Prostate gland (tissue), 2 donors: ENCODE results near the gene MSANTD2. TPM values are rescaled to one million over a fixed set of nuclear protein-coding genes. Genes with fewer than 3 reads are reported as not detected.
A peak's percentile ranks its signal among the peaks of the same experiment; 100 is the strongest.

Experiments
- DNase-seq: peaks from one replicate; pipeline ENCODE4 v3.0.0-alpha.2; 2019; ENCODE audit warnings: low spot score
- H3K27ac ChIP-seq, 2 donors: fragments of 200-600 bp; sonication (generic); 2 replicates each; pipeline ENCODE4 v1.5.1; 2017 to 2019
- H3K27me3 ChIP-seq: fragments of 200-600 bp; sonication (generic); replicated peaks from 2 replicates; pipeline ENCODE4 v1.5.1; 2019; ENCODE audit not compliant: insufficient read depth
- H3K36me3 ChIP-seq, 2 donors: fragments of 200-600 bp; sonication (generic); 1 replicate in 1 of 2; 2 replicates in 1 of 2; pipeline versions ENCODE4 v1.5.1 to v1.8.1; 2017 to 2019
- H3K4me1 ChIP-seq: fragments of 200-600 bp; sonication (generic); replicated peaks from 2 replicates; pipeline ENCODE4 v1.5.1; 2019
- H3K4me3 ChIP-seq, 2 donors: fragments of 200-600 bp; sonication (generic); 2 replicates each; pipeline ENCODE4 v1.5.1; 2017 to 2019
- H3K9me3 ChIP-seq: fragments of 200-600 bp; sonication (generic); 2 replicates; pipeline ENCODE4 v1.5.1; 2017
- CTCF ChIP-seq, 4 experiments: fragments of 200-600 bp in 2 of 4; fragments of 450-650 bp in 2 of 4; sonication (generic) in 2 of 4; IDR thresholded peaks; 1 replicate in 3 of 4; 2 replicates in 1 of 4; pipeline ENCODE4 v1.5.1; 2016 to 2019; ENCODE audit warnings: antibody characterized with exemption in 4 of 4, mild to moderate bottlenecking in 2 of 4, moderate library complexity in 2 of 4
- POLR2A ChIP-seq: fragments of 450-650 bp; IDR thresholded peaks from one replicate; pipeline ENCODE4 v1.6.1; 2016; ENCODE audit warnings: antibody characterized with exemption, mild to moderate bottlenecking
- POLR2AphosphoS5 ChIP-seq: sonication (generic); formaldehyde crosslinking; IDR thresholded peaks from one replicate; pipeline ENCODE4 v1.6.1; 2017; ENCODE audit warnings: antibody characterized with exemption
- WGBS: methylation state at CpG from one replicate; pipeline ENCODE4 v1.1.5; 2018; 5-methylcytosine and 5-hydroxymethylcytosine counted together
- intact Hi-C: fragments of 100-400 bp; cut with DNase I; formaldehyde crosslinking; loops from one replicate; pipeline ENCODE4 v1.14.2; 2022
- total RNA-seq, 2 donors: library from RNA; depleted of rRNA; stranded (reverse); fragments of >200 nt; gene quantifications; one replicate each; pipeline ENCODE4 v1.1.0, GENCODE V29; 2016

The MSANTD2 gene
- total RNA-seq, 2 donors from 2014 or later = 12.3 to 22.9 TPM

GRCh38 chr11:124748481-124749343, 51.5 kb downstream of the MSANTD2 start:
- DNase-seq = no peak
- Histone ChIP-seq H3K4me1 (no peaks in the 10 kb centered on the region), H3K27ac (no peak overlapping the region), H3K27me3 (no peaks in the 10 kb centered on the region), H3K36me3 (no peaks in the 10 kb centered on the region), H3K4me3 (no peak overlapping the region), H3K9me3 (no peaks in the 10 kb centered on the region)
- WGBS = 53% methylated on average over 12 of the region's 12 CpGs
- intact Hi-C loops = no loop called here
- TF ChIP-seq POLR2AphosphoS5 (no peak), POLR2A (no peak), CTCF (IDR thresholded peaks at IDR 0.05) (no peak)

- intact Hi-C loops = no loop called here
- Histone ChIP-seq H3K4me3 (no peak overlapping the region), H3K9me3 (no peaks in the 10 kb centered on the region), H3K27ac (no peak overlapping the region), H3K36me3 (no peaks in the 10 kb centered on the region), H3K4me1 (no peaks in the 10 kb centered on the region), H3K27me3 (no peaks in the 10 kb centered on the region)
- DNase-seq = no peak
- TF ChIP-seq POLR2A (no peak), POLR2AphosphoS5 (no peak), CTCF (IDR thresholded peaks at IDR 0.05) (no peak)
- WGBS = 60% methylated on average over 7 of the region's 7 CpGs
Measured at GRCh38 chr11:124748100-124748418, 52.1 kb downstream of the MSANTD2 start.

GRCh38 chr11:124747406-124748099, 52.7 kb downstream of the MSANTD2 start:
- Histone ChIP-seq H3K4me3 (peak overlapping the region in 1 of 2 donors; percentile 45), H3K27ac (peak overlapping the region; percentile 60 to 72), H3K9me3 (no peaks in the 10 kb centered on the region), H3K27me3 (no peaks in the 10 kb centered on the region), H3K36me3 (no peaks in the 10 kb centered on the region), H3K4me1 (no peaks in the 10 kb centered on the region)
- no peak for DNase-seq
- intact Hi-C loops = no loop called here
- TF ChIP-seq CTCF (IDR thresholded peaks at IDR 0.05) = no peak
- no peak for TF ChIP-seq POLR2AphosphoS5
- TF ChIP-seq POLR2A = no peak
- 65% methylated on average over 14 of the region's 14 CpGs for WGBS

- Histone ChIP-seq H3K27ac (peak overlapping the region; percentile 60 to 72), H3K4me1 (no peaks in the 10 kb centered on the region), H3K36me3 (no peaks in the 10 kb centered on the region), H3K4me3 (peak overlapping the region; percentile 42 to 45), H3K27me3 (no peaks in the 10 kb centered on the region), H3K9me3 (no peaks in the 10 kb centered on the region)
- 4% methylated on average over 28 of the region's 37 CpGs for WGBS
- DNase-seq = peak; percentile 88
- intact Hi-C loops = no loop called here
- TF ChIP-seq POLR2A = peak; percentile 81
- peak; percentile 89 for TF ChIP-seq POLR2AphosphoS5
- TF ChIP-seq CTCF (IDR thresholded peaks at IDR 0.05) = peak; percentile 31 to 52 (median 42)
Measured at GRCh38 chr11:124746621-124747243, 53.5 kb downstream of the MSANTD2 start.
